ENCODE measurements around the gene MGAT5B. TPM values are rescaled to one million over a fixed set of nuclear protein-coding genes. Genes with fewer than 3 reads are reported as not detected.

The MGAT5B gene
- total and polyA plus RNA-seq, 2 experiments from 2014 or later = 1.6 to 10.0 TPM

- TF ChIP-seq, protein P1, sequence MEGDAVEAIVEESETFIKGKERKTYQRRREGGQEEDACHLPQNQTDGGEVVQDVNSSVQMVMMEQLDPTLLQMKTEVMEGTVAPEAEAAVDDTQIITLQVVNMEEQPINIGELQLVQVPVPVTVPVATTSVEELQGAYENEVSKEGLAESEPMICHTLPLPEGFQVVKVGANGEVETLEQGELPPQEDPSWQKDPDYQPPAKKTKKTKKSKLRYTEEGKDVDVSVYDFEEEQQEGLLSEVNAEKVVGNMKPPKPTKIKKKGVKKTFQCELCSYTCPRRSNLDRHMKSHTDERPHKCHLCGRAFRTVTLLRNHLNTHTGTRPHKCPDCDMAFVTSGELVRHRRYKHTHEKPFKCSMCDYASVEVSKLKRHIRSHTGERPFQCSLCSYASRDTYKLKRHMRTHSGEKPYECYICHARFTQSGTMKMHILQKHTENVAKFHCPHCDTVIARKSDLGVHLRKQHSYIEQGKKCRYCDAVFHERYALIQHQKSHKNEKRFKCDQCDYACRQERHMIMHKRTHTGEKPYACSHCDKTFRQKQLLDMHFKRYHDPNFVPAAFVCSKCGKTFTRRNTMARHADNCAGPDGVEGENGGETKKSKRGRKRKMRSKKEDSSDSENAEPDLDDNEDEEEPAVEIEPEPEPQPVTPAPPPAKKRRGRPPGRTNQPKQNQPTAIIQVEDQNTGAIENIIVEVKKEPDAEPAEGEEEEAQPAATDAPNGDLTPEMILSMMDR (conservative IDR thresholded peaks at IDR 0.05; ENCODE audit: low read depth in 2 of 2) = peak in 1 of 2 experiments; percentile 21; a peak in 1 of 4 replicates
- TF ChIP-seq JUNB (IDR thresholded peaks at IDR 0.05; ENCODE audit: unreplicated experiment) = no peak
- TF ChIP-seq, protein P2, sequence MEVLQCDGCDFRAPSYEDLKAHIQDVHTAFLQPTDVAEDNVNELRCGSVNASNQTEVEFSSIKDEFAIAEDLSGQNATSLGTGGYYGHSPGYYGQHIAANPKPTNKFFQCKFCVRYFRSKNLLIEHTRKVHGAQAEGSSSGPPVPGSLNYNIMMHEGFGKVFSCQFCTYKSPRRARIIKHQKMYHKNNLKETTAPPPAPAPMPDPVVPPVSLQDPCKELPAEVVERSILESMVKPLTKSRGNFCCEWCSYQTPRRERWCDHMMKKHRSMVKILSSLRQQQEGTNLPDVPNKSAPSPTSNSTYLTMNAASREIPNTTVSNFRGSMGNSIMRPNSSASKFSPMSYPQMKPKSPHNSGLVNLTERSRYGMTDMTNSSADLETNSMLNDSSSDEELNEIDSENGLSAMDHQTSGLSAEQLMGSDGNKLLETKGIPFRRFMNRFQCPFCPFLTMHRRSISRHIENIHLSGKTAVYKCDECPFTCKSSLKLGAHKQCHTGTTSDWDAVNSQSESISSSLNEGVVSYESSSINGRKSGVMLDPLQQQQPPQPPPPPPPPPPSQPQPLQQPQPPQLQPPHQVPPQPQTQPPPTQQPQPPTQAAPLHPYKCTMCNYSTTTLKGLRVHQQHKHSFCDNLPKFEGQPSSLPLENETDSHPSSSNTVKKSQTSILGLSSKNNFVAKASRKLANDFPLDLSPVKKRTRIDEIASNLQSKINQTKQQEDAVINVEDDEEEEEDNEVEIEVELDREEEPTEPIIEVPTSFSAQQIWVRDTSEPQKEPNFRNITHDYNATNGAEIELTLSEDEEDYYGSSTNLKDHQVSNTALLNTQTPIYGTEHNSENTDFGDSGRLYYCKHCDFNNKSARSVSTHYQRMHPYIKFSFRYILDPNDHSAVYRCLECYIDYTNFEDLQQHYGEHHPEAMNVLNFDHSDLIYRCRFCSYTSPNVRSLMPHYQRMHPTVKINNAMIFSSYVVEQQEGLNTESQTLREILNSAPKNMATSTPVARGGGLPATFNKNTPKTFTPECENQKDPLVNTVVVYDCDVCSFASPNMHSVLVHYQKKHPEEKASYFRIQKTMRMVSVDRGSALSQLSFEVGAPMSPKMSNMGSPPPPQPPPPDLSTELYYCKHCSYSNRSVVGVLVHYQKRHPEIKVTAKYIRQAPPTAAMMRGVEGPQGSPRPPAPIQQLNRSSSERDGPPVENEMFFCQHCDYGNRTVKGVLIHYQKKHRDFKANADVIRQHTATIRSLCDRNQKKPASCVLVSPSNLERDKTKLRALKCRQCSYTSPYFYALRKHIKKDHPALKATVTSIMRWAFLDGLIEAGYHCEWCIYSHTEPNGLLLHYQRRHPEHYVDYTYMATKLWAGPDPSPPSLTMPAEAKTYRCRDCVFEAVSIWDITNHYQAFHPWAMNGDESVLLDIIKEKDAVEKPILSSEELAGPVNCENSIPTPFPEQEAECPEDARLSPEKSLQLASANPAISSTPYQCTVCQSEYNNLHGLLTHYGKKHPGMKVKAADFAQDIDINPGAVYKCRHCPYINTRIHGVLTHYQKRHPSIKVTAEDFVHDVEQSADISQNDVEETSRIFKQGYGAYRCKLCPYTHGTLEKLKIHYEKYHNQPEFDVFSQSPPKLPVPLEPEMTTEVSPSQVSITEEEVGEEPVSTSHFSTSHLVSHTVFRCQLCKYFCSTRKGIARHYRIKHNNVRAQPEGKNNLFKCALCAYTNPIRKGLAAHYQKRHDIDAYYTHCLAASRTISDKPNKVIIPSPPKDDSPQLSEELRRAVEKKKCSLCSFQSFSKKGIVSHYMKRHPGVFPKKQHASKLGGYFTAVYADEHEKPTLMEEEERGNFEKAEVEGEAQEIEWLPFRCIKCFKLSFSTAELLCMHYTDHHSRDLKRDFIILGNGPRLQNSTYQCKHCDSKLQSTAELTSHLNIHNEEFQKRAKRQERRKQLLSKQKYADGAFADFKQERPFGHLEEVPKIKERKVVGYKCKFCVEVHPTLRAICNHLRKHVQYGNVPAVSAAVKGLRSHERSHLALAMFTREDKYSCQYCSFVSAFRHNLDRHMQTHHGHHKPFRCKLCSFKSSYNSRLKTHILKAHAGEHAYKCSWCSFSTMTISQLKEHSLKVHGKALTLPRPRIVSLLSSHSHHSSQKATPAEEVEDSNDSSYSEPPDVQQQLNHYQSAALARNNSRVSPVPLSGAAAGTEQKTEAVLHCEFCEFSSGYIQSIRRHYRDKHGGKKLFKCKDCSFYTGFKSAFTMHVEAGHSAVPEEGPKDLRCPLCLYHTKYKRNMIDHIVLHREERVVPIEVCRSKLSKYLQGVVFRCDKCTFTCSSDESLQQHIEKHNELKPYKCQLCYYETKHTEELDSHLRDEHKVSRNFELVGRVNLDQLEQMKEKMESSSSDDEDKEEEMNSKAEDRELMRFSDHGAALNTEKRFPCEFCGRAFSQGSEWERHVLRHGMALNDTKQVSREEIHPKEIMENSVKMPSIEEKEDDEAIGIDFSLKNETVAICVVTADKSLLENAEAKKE (CRISPR knock-in tag; IDR thresholded peaks at IDR 0.05) = no peak
These were observed 1.5 kb downstream of the MGAT5B start (continued) for GRCh38 chr17:76869496-76870376.

DNA sequence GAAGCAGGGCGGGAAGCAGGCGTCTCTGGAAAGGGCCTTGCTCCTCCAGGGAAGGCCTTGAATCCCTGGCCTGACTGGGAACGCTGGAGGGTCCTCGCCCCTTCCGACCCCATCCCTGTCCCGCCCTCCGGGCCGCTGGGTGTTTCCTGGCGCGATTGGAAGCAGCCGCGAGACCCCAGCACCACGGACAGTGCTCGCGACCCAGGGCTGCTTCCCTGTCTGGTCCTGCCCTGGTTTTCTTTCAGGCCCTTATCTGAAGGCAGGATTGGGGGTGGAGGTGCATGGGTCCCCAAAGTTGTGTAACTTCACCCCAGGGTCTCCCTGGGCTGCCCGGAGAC, 2.1 kb downstream of the MGAT5B start:
- DNase-seq (ENCODE audit: low spot score) (peak; percentile 77), ATAC-seq (peak; percentile 58)
- Mint-ChIP-seq H3K27me3 (ENCODE audit: insufficient read depth, low read depth, poor library complexity) (peaks cover 20% of the 10 kb centered on the region), H3K9me3 (peaks cover 2% of the 10 kb centered on the region; the same call in 1 of the 3 replicates), H3K4me1 (peaks cover 12% of the 10 kb centered on the region), H3K27ac (no peak overlapping the region), H3K36me3 (ENCODE audit: low read depth) (peaks cover 7% of the 10 kb centered on the region), H3K4me3 (peak overlapping the region; percentile 33; the same call in 1 of the 3 replicates)
- no peak overlapping the region for H2AFZ ChIP-seq
- H4K20me1 ChIP-seq (replicated peaks; ENCODE audit: insufficient read depth) = 0 out of 2 replicates have a peak, but pooled peaks cover 7% of the 10 kb centered on the region
- no peaks in the 10 kb centered on the region for H3K79me2 ChIP-seq (replicated peaks; ENCODE audit: insufficient read depth)
- H3K27me3 ChIP-seq (ENCODE audit: insufficient read depth) = peaks cover 28% of the 10 kb centered on the region
- H3F3A ChIP-seq (replicated peaks; ENCODE audit: low read depth) = no peaks in the 10 kb centered on the region
- H3K36me3 ChIP-seq (ENCODE audit: insufficient read depth) = no peaks in the 10 kb centered on the region; the same call in 1 of the 2 replicates
- H3K4me2 ChIP-seq = peak overlapping the region; percentile 86
- H3K4me1 ChIP-seq (ENCODE audit: insufficient read depth) = peaks cover 12% of the 10 kb centered on the region; the same call in 1 of the 2 replicates
- H3K27ac ChIP-seq (ENCODE audit: low read depth) = no peak overlapping the region
- H3K4me3 ChIP-seq = peak overlapping the region; percentile 68
- no peaks in the 10 kb centered on the region for H3K9me2 ChIP-seq (ENCODE audit: insufficient read depth)
- TF ChIP-seq EZH2 (IDR thresholded peaks at IDR 0.05; ENCODE audit: low read depth, unreplicated experiment) (no peak), ZNF114 (CRISPR knock-in tag; IDR thresholded peaks at IDR 0.05) (no peak), ZNF331 (CRISPR knock-in tag; IDR thresholded peaks at IDR 0.05; ENCODE audit: low read depth) (no peak)
- TF ChIP-seq, protein P3, sequence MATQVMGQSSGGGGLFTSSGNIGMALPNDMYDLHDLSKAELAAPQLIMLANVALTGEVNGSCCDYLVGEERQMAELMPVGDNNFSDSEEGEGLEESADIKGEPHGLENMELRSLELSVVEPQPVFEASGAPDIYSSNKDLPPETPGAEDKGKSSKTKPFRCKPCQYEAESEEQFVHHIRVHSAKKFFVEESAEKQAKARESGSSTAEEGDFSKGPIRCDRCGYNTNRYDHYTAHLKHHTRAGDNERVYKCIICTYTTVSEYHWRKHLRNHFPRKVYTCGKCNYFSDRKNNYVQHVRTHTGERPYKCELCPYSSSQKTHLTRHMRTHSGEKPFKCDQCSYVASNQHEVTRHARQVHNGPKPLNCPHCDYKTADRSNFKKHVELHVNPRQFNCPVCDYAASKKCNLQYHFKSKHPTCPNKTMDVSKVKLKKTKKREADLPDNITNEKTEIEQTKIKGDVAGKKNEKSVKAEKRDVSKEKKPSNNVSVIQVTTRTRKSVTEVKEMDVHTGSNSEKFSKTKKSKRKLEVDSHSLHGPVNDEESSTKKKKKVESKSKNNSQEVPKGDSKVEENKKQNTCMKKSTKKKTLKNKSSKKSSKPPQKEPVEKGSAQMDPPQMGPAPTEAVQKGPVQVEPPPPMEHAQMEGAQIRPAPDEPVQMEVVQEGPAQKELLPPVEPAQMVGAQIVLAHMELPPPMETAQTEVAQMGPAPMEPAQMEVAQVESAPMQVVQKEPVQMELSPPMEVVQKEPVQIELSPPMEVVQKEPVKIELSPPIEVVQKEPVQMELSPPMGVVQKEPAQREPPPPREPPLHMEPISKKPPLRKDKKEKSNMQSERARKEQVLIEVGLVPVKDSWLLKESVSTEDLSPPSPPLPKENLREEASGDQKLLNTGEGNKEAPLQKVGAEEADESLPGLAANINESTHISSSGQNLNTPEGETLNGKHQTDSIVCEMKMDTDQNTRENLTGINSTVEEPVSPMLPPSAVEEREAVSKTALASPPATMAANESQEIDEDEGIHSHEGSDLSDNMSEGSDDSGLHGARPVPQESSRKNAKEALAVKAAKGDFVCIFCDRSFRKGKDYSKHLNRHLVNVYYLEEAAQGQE (IDR thresholded peaks at IDR 0.05; ENCODE audit: unreplicated experiment) = peak; percentile 87
